ENCODE results near the gene OPCML. TPM values are rescaled to one million over a fixed set of nuclear protein-coding genes. Genes with fewer than 3 reads are reported as not detected.

OPCML gene
- total and polyA plus RNA-seq, 12 donors, result under 0.01 to 1.2 (median 0.39) TPM

DNA sequence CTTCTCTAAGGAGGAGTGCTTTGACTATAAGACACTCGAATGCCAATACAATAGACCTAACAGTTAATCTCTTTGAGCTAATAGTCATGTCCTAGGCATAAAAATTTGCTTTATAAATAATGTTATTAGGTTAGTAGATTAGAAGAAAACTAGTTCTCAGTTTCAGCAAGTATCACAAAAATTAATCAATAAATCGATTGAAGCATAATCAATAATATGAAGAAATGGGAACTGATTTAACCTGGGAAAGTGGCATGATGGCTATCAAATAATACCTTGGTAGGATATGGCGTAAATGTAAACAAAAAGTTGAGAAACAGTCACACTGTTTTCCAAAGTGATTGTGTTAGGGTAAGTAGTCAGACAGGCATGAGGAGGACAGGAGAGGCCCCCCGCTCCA lies 676.3 kb downstream of the OPCML start:
- Histone ChIP-seq H3K4me3 (no peak overlapping the region), H3K27ac (no peak overlapping the region), H3K4me1 (no peaks in the 10 kb centered on the region), H3K27me3 (no peaks in the 10 kb centered on the region), H3K36me3 (no peaks in the 10 kb centered on the region), H3K9me3 (peaks cover 0 to 11% (median 0%) of the 10 kb centered on the region in 11 donors)
- TF ChIP-seq, protein P1, sequence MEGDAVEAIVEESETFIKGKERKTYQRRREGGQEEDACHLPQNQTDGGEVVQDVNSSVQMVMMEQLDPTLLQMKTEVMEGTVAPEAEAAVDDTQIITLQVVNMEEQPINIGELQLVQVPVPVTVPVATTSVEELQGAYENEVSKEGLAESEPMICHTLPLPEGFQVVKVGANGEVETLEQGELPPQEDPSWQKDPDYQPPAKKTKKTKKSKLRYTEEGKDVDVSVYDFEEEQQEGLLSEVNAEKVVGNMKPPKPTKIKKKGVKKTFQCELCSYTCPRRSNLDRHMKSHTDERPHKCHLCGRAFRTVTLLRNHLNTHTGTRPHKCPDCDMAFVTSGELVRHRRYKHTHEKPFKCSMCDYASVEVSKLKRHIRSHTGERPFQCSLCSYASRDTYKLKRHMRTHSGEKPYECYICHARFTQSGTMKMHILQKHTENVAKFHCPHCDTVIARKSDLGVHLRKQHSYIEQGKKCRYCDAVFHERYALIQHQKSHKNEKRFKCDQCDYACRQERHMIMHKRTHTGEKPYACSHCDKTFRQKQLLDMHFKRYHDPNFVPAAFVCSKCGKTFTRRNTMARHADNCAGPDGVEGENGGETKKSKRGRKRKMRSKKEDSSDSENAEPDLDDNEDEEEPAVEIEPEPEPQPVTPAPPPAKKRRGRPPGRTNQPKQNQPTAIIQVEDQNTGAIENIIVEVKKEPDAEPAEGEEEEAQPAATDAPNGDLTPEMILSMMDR (IDR thresholded peaks at IDR 0.05), result no peak
- no peak for ATAC-seq
- WGBS, 2 donors, result 80 to 97% methylated on average over 4 of the region's 4 CpGs
- intact Hi-C loops (cut with DNase I), result no loop called here
- no peak for DNase-seq

DNA sequence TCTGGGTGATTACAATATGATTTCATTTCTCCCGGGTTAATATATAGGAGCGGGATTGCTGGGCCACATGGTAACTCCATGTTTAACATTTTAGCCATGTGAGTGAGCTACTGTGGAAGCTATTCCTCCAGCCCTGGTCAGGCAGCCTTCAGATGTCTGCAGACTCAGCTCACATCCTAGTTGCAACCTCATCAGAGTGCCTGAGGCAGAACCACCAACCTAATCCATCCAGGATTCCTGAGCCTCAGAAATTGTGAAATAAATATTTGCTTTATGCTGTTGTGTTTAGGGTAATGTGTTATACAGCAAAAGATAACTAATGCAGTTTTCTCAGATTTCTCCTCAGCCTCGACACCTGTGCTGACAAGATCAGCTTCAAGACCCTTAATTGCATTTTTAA lies 676.8 kb downstream of the OPCML start:
- no peak for ATAC-seq
- 95 to 96% methylated on average over 3 of the region's 3 CpGs for WGBS, 2 donors
- peaks cover 0 to 11% (median 0%) of the 10 kb centered on the region in 11 donors for H3K9me3 ChIP-seq

DNA sequence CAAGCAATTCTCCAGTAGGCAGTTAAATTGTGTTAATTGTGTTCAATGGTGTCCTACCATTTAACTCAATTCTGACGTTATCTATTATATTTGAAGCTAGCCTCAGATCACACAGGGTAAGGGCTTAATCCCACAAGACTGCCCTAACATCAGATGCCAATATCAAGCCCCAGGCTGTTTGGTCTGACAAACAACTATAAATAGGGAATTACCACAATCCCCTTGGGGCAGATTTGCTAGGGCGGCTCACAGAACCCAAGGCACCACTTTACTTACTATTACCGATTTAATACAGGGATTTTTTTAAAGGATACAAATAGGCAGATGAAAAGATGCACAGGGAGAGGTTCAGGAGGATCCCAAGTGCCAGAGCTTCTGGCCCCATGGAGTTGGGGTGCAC lies 678.4 kb downstream of the OPCML start:
- TF ChIP-seq, protein P1 (IDR thresholded peaks at IDR 0.05), result no peak
- ATAC-seq (no peak), DNase-seq (no peak)
- Histone ChIP-seq H3K36me3 (no peaks in the 10 kb centered on the region), H3K9me3 (peaks cover 0 to 11% (median 0%) of the 10 kb centered on the region in 11 donors), H3K27me3 (no peaks in the 10 kb centered on the region), H3K4me1 (no peaks in the 10 kb centered on the region), H3K4me3 (no peak overlapping the region), H3K27ac (no peak overlapping the region)
- 79 to 87% methylated on average over 3 of the region's 3 CpGs for WGBS, 2 donors
- intact Hi-C loops (cut with DNase I), result no loop called here

More for the DNA sequence above, 676.8 kb downstream of the OPCML start:
- Histone ChIP-seq H3K36me3 (no peaks in the 10 kb centered on the region), H3K27me3 (no peaks in the 10 kb centered on the region), H3K4me3 (no peak overlapping the region), H3K27ac (no peak overlapping the region), H3K4me1 (no peaks in the 10 kb centered on the region)
- intact Hi-C loops (cut with DNase I), result no loop called here
- TF ChIP-seq, protein P1 (IDR thresholded peaks at IDR 0.05), result no peak
- no peak for DNase-seq

DNA sequence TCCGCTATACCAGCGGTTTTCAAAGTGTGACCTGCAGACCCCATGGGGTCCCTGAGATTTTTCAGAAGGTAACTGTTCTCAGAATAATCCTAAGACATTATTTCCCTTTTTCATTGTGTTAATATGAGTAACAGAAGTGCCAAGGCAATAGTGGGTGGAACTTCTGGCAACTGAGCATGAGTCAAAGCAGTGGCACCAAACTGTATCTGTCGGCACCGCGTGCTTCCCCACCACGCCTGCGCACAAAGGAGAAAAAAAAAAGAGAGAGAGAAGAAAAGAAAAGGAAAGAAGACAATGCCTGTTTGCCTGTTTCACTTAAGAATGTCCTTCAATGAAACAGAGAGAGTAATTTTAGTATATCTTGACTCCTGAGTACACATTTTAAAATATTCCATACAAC lies 679.9 kb downstream of the OPCML start:
- H3K4me3 ChIP-seq, result no peak overlapping the region
- ATAC-seq (no peak), DNase-seq (no peak)
- no peak overlapping the region for H3K27ac ChIP-seq
- no peaks in the 10 kb centered on the region for H3K4me1 ChIP-seq
- 90 to 93% methylated on average over 7 of the region's 7 CpGs for WGBS, 2 donors
- peaks cover 0 to 11% (median 0%) of the 10 kb centered on the region in 11 donors for H3K9me3 ChIP-seq
- H3K27me3 ChIP-seq, result peaks cover 0 to 8% (median 0%) of the 10 kb centered on the region in 7 donors
- TF ChIP-seq, protein P1 (IDR thresholded peaks at IDR 0.05), result no peak
- intact Hi-C loops (cut with DNase I), result no loop called here
- no peaks in the 10 kb centered on the region for H3K36me3 ChIP-seq
